GM18498 (cell line): ENCODE results near the gene WDR44.
"Not testable (repeated sequence)": the region's sequence is repeated elsewhere in the genome, so short reads cannot be mapped to it uniquely, and the experiment has no call there.

ENCODE experiments used
- ATAC-seq: cut with Tn5 transposase; IDR thresholded peaks from one replicate; pipeline ENCODE4 v1.9.1; 2021; ENCODE audit warnings: mild to moderate bottlenecking, moderate library complexity; ENCODE audit not compliant: unreplicated experiment

WDR44 gene, protein sequence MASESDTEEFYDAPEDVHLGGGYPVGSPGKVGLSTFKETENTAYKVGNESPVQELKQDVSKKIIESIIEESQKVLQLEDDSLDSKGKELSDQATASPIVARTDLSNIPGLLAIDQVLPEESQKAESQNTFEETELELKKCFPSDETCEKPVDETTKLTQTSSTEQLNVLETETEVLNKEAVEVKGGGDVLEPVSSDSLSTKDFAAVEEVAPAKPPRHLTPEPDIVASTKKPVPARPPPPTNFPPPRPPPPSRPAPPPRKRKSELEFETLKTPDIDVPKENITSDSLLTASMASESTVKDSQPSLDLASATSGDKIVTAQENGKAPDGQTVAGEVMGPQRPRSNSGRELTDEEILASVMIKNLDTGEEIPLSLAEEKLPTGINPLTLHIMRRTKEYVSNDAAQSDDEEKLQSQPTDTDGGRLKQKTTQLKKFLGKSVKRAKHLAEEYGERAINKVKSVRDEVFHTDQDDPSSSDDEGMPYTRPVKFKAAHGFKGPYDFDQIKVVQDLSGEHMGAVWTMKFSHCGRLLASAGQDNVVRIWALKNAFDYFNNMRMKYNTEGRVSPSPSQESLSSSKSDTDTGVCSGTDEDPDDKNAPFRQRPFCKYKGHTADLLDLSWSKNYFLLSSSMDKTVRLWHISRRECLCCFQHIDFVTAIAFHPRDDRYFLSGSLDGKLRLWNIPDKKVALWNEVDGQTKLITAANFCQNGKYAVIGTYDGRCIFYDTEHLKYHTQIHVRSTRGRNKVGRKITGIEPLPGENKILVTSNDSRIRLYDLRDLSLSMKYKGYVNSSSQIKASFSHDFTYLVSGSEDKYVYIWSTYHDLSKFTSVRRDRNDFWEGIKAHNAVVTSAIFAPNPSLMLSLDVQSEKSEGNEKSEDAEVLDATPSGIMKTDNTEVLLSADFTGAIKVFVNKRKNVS

DNA sequence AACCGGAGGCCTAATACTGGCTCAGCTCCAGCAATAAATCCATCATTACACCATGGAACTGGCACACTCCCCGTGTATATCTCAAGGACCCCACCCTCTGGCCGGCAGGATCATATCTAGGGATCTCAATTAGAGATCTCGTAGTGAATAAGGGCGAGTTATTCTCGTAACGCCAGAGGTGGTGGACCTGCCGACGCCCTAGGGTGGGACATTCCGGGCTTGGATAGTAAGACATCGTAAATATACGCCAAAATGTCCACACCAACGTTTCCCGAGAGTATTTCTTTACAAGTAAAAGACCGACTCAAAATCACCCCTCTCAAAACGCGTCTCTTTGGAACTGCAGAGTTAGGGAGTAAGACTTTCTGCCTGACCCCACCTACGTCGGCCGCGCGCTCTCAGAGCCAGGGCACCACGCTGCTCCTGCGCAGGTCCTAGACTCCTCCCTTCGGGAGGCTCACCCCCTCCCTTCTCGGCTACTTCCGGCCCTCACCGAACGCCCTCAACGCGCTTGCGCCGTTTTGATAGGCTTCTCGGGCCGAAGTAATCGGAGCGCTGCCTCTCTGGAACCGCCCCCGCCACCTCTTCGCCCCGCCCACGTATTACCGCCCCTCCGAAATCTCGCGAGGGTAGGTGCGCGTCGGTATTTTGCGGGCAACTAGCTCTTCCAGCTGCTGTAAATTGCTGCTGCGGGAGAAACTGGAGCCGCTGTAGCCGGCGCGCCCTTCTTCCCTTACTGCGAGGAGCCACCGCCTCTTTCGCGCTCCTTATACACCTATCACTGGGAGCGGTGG lies at the start of gene WDR44:
WDR44 (plus strand) TSS at position 643 of the 794 bp plus-strand sequence. CDS start 398 bp downstream, outside the sequence.
- ATAC-seq: peak; percentile 90

DNA sequence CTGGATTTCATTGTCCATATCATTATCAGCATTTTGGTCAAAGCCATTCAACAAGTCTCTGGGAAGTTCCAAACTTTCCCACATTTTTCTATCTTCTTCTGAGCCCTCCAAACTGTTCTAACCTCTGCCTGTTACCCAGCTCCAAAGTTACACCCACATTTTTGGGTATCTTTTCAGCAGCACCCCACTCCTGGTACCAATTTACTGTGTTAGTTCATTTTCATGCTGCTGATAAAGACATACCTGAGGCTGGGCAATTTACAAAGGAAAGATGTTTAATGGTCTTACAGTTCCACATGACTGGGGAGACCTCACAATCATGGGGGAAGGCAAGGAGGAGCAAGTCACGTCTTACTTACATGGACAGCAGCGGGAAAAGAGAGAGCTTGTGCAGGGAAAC lies 40.1 kb upstream of the WDR44 start:
- ATAC-seq: not testable (repeated sequence)

DNA sequence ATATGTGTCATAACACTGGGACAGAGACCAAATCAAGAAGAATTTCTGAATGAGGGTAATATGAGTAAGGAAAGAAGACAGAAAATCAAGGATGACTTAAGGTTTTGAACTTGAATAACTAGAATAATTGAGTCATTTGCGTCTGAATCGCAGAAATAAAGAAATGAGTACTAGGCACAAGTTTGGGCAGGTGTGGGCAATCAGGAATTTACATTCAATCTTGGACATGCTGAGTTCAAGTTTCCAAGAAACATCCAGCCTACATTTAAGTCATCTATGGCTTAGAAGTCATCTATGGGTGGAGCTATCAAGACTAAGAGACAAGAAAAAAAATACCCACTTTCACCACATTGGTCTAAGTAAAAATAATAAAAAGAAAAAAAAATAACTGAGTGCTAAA lies 30.4 kb upstream of the WDR44 start:
- no peak for ATAC-seq

DNA sequence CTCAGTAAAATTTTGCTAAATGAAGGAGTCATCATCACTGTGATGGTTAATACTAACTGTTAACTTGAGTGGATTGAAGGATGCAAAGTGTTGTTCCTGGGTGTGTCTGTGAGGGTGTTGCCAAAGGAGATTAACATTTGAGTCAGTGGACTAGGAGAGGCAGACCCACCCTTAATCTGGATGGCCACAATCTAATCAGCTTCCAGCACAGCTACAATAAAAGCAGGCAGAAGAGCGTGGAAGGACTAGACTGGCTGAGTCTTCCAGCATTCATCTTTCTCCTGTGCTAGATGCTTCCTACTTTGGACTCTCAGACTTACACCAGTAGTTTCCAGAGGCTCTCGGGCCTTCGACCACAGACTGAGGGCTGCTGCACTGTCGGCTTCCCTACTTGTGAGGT lies 21.3 kb upstream of the WDR44 start:
- no peak for ATAC-seq

DNA sequence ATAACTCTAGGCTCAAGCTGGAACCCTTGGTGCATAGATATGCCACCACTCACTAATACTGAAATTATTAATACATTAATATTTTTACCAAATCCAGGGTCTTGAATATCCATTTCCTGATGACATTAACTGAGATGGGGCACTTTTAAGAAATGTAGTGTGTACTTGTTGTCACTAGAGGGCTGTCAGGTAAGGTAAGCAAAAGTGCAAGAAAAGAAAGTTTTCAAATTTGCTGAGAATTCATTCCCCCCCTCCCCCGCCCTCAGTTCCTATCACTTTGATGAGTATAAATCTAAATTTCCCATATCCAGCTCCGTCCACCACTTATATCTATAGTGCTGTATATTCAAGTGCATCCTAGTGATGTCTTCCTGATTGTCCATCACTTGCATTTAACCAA lies 20.5 kb upstream of the WDR44 start:
- ATAC-seq: no peak

DNA sequence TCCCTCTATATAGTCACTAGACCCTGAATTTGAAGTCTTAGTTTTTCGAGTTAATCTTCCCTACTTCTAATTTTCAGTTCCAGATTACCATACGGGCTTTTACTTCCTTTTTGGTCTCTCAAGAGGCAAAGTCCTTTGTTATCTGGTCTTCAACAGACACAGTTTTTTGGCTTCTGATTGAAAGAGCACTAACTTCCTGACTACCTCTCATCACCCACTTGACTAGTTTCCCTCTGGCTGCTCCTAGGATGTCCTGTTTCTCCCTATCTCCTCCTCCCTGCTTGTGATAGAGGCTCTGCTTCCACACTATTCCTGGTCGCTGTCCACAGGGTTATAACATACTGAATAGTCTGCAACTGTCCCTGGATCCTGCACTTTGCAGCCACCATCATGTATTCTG lies 16.7 kb upstream of the WDR44 start:
- no peak for ATAC-seq

DNA sequence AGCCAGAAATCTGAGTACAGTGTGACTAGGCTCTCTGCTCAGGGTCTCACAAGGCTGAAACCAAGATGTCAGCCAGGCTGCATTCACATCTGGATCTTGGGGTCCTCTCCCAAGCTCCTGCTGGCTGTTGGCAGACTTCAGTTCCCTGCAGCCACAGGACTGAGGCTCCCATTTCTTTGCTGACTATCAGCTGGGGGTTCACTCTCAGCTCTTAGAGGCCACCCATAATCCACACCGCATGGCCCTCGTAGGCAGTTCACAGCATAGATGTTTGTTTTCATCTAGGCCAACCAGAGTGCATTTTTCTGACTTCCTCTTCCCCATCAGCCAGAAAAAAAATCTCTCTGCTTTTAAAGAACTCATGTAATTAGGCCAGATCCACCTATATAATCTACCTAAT lies 8.2 kb upstream of the WDR44 start:
- ATAC-seq: no peak

DNA sequence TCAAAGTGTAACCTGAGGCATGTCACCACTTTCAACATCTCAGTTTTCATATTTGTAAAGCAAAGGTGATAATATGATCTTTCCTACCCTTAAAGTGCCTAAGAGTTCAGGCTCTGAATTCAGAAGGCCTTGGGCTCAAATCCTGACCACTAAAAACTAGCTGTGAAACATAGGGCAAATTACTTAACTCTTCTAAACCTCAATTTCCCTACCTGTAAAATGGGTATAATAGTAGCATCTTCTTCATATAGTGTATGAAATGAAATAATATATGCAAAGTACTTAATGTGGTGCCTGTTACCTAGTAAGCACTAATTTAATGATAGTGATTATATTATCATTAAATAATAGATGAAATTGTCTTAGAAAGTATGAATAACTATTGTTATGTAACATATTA lies 7.0 kb upstream of the WDR44 start:
- ATAC-seq: no peak

DNA sequence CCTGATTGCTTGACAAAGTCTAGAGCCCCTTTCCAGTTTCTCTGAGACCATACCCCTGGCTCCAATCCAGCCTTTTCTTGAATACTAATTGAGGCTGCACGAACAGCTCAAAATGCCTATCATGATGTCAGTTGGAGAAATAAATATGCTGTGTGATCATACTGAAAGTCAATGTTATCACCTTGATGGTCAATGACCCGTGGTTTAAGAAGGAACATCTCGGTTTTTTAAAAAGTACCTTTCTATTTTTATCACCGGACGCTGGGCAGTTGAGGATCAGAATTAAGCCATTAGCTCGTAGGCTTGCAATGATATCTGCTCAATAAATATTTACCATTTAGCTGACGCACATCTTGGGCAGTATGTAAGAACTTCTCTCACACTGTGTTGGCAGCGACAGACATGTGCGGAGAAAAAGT lies 852 bp upstream of the WDR44 start:
- peak; percentile 2 for ATAC-seq

DNA sequence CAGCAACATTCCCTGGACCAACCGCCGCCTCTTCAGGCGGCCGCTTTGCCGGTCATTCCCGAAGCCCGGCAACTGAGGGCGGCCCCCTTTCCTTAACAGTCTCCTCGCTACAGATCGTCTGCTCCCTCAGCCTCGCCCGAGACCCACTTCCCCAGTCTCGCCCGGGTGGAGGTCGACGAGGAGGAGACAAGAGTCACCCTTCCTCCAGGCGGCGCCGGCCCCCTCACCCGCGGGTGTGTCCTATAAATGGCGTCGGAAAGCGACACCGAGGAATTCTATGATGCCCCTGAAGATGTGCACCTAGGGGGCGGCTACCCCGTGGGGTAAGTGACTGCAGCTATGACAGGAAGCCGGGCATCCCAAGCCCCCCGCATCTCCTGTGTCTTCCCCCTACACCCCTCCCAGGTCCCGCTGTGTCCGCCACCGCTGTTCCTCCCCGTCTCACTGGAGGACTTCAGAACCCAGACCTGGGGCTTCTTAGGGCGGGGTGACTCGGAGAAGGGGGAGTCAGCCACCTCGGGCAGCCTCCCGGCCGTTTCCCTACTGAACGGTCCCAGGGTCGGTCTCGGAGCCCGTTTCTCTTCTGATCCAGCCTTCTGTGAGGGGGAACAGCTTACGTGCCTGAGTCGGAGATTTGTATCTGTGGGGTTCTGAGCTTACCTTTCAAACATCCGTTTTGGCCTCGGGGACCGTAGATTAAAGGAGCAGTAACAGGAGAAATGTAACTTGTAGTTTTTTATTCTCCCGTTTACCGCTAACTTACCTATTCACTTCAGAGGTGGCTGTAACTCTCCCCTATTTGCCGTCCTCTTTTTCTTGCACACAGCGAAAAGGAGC lies 570 bp downstream of the WDR44 start:
- ATAC-seq: peak; percentile 25

DNA sequence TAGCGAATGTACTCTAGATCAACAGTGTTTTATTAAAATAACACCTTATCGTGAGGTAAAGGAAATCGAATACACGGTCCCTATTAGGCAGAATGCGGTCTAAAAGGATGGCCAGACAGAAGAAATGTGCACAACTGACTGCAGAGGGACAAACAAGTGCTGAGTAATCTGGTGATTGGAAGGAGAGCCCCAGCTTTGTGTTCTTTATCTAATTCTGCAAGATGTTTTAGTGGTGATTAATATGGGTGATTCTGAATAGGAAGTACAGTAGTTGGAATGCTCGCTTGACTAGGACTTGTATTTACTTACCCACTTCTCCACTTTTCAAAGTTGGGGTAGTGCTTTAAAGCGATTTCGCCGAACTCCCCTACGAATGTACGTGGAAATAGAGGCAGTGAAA lies 1.2 kb downstream of the WDR44 start:
- ATAC-seq: no peak

DNA sequence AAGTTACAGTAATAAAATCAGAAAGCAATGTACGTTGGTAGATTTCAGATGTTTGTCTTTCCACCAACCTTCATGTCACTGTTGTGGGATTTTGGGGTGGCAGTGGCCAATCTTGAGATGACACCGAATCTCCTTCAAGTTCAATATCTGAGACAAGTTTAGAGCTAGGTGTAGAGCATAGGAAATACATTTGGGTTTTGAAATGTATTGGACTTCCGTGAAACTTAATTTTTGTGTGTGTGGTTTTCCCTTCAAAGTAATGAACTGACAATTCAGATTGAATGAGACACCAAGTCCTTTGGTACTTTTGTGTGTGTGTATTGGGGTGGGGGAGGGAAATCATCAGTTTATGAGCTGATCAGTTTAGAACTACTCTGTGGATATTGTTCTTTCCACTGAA lies 1.8 kb downstream of the WDR44 start:
- ATAC-seq: no peak

DNA sequence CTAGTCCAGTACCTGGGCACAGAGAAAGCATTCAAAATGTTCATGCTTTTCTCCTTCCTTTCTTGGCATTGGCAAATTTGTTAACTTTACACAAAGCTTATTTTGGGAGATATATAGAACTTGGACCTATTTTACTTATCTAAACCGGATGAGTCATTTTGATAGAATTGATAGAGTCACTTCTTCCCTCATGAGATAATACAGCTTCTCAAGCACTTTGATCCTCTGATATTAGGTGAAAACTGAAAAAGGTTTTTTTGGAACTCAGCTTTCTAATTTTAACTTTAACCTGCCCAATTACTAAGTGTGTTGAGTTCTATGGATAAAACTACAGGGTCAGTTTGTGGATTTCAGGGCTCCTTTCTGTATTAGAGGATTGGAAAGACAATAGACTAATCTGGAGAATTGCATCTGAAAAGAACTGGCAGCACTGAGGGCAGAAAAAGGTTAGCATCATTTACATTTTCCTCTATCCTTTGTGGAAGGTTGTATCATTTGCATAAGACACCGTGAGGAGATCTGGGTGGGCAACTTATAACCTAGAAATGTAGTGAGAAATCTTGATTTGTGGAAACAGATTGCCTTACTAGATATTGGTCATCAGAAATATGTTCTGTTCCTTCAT lies 2.4 kb downstream of the WDR44 start:
- no peak for ATAC-seq

DNA sequence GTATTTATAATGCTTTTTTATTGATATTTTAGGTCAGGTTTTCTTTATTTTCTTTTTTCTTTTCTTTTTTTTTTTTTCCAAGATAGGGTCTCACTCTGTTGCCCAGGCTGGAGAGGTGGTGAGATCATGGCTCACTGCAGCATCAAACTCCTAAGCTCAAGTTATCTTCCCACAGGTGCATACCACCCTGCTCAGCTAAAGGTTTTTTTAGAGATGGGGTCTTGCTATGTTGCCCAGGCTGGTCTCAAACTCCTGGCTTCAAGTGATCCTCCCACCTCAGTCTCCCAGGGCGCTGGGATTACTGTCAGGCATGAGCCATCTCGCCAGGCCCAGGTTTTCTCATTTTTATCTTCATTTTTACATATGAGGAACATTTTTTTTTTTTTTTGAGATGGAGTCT lies 3.3 kb downstream of the WDR44 start:
- no peak for ATAC-seq

DNA sequence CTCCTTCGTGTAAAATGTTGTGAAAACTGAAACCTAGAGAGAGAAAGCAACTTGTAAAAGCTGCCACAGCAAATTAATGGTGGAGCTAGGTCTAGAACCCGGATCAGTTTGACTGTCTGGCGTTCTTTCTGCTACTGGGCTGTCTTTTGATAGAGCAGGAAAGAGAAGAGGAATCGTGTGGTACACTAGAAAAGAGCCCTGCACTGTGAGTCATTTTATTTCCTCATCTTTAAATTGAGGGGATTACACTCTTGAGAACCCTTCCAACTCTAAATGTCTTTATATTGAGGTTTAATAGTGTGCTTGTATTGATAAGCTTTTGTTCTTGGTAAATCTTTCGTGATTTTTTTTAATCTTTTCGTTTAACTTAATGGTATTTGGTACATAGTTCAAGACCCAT lies 4.3 kb downstream of the WDR44 start:
- ATAC-seq: no peak

DNA sequence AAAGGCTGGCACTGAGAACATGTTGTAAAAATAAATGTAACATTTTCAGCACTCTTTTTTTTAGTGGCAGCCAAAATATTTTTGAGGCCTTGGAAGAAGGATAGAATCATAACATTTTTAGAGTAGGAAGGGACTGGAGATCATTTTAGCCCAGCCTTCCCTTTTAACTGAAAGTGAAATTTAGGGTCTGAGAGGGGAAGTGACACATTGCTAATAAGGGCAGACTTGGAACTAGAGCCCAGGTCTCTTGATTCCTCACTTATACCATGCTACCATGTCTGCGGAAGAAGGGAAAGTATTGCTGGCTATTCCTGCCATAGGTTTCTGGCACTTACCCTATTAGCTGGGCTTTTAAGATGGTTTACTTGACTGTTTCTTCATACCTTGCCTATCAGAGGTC lies 4.8 kb downstream of the WDR44 start:
- no peak for ATAC-seq

DNA sequence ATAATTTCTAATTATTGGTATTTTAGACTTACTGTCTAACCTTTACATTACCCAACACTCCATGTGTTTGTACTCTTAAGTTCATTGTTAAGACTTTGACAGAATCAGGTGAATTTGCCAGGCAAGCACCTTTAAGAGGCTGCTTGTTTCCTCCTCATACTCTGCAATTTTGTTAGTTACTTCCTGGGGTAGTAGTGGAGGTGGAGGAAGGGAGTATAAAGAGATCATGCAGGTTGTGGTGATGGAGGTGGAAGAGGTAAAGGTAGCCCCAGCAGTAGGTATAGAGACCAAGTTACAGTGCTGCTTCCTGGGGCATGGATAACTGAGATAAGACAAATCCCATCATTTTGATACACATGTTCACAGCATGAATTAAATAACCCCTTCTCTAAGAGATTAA lies 6.7 kb downstream of the WDR44 start:
- no peak for ATAC-seq

DNA sequence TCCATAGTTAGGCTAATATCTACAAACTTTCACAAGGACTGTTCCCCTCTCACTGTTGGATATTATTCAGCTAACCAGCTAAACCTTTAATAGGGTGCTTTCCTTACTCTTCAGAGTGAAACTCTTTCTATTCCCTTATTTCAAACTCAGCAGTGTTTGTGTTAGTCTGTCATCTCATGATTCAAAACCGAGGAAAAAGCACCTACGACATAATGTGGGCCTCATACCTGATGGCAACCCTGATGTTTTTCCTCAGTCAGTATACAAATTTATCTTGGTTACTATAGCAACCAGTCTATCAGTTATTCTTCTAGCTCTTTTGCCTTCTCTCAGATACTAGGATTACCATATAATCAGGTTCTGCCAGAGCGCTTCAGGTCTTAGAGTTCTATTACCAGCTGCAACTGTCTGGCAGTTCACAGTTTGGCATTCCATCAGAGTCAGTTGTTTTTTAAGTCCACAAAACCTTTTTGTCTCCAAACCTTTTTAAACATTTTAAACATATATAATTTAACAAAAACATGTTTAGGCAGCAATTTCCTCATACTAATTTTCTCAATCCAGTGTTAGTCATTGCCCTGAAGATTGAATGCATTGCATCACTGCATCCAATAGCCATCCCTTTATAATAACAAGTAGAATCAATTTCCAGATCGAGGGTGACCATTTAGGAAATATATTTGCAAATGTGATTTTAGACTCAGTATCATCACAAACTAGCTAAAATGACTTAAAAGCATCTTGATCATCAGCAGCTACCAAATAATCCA lies 7.4 kb downstream of the WDR44 start:
- peak; percentile 38 for ATAC-seq
